Suprapubic skin (tissue), 4 donors: ENCODE data around the gene CD19. TPM values are rescaled to one million over a fixed set of nuclear protein-coding genes. Genes with fewer than 3 reads are reported as not detected.
A peak's percentile ranks its signal among the peaks of the same experiment; 100 is the strongest.
"Not testable (repeated sequence)": the region's sequence is repeated elsewhere in the genome, so short reads cannot be mapped to it uniquely, and the experiment has no call there.

Experiments
- DNase-seq, 2 donors: peaks; one replicate each; pipeline ENCODE4 v3.0.0-alpha.2; 2019; ENCODE audit warnings: low spot score in 2 of 2
- H3K27ac ChIP-seq: fragments of 200-600 bp; sonication (generic); one replicate; pipeline ENCODE4 v1.5.1; 2019
- H3K27me3 ChIP-seq: fragments of 200-600 bp; sonication (generic); one replicate; pipeline ENCODE4 v1.5.1; 2019
- H3K36me3 ChIP-seq: fragments of 200-600 bp; sonication (generic); one replicate; pipeline ENCODE4 v1.5.1; 2019
- H3K4me1 ChIP-seq: fragments of 200-600 bp; sonication (generic); one replicate; pipeline ENCODE4 v1.5.1; 2019
- H3K4me3 ChIP-seq: fragments of 200-600 bp; sonication (generic); one replicate; pipeline ENCODE4 v1.5.1; 2019; ENCODE audit warnings: mild to moderate bottlenecking
- H3K9me3 ChIP-seq: fragments of 200-600 bp; sonication (generic); one replicate; pipeline ENCODE4 v1.5.1; 2019
- EP300 ChIP-seq: sonication (generic); formaldehyde crosslinking; IDR thresholded peaks from one replicate; pipeline ENCODE4 v1.6.1; 2017; ENCODE audit warnings: antibody characterized with exemption
- POLR2A ChIP-seq, 2 donors: fragments of 450-650 bp; IDR thresholded peaks; one replicate each; pipeline ENCODE4 v1.6.1; 2017; ENCODE audit warnings: antibody characterized with exemption in 2 of 2, mild to moderate bottlenecking in 2 of 2, moderate library complexity in 2 of 2
- POLR2AphosphoS5 ChIP-seq, 3 donors: sonication (generic); formaldehyde crosslinking; IDR thresholded peaks; one replicate each; pipeline ENCODE4 v1.6.1; 2017; ENCODE audit warnings: antibody characterized with exemption in 3 of 3
- WGBS: methylation state at CpG from one replicate; pipeline ENCODE4 v1.1.5; 2018; 5-methylcytosine and 5-hydroxymethylcytosine counted together
- total RNA-seq, 4 donors: library from RNA; depleted of rRNA; stranded (reverse); fragments of >200 nt; gene quantifications; one replicate each; pipeline ENCODE4 v1.1.0, GENCODE V29; 2016
- TF ChIP-seq, protein P1 (sequence below), 2 donors: fragments of 200-600 bp in 1 of 2; fragments of 450-650 bp in 1 of 2; sonication (generic) in 1 of 2; IDR thresholded peaks; one replicate each; pipeline ENCODE4 v1.5.1; 2016 to 2019; ENCODE audit warnings: antibody characterized with exemption in 2 of 2, mild to moderate bottlenecking in 1 of 2, moderate library complexity in 1 of 2

Gene CD19
- total RNA-seq, 4 donors from 2014 or later, result 0.47 to 2.0 TPM; not detected in 2

DNA sequence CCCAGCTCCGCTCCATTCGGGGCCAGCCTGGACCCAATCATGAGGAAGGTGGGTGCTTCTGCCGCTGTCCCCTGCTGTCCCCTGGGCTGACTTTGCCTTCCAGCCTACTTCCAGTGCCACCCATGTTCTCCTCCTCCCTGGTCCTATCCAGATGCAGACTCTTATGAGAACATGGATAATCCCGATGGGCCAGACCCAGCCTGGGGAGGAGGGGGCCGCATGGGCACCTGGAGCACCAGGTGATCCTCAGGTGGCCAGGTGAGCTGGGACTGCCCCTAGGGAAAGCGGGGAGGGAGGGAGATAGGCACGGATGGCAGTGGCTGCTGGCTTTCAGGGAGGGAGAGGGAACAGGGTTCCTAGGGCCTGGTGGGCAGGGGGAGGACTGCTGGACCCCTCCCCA lies 7.0 kb downstream of the CD19 start:
- WGBS, result 80% methylated on average over 7 of the region's 7 CpGs
- TF ChIP-seq EP300 (no peak), POLR2AphosphoS5 (IDR thresholded peaks at IDR 0.05) (no peak), POLR2A (IDR thresholded peaks at IDR 0.05) (no peak)
- TF ChIP-seq, protein P1, sequence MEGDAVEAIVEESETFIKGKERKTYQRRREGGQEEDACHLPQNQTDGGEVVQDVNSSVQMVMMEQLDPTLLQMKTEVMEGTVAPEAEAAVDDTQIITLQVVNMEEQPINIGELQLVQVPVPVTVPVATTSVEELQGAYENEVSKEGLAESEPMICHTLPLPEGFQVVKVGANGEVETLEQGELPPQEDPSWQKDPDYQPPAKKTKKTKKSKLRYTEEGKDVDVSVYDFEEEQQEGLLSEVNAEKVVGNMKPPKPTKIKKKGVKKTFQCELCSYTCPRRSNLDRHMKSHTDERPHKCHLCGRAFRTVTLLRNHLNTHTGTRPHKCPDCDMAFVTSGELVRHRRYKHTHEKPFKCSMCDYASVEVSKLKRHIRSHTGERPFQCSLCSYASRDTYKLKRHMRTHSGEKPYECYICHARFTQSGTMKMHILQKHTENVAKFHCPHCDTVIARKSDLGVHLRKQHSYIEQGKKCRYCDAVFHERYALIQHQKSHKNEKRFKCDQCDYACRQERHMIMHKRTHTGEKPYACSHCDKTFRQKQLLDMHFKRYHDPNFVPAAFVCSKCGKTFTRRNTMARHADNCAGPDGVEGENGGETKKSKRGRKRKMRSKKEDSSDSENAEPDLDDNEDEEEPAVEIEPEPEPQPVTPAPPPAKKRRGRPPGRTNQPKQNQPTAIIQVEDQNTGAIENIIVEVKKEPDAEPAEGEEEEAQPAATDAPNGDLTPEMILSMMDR (IDR thresholded peaks at IDR 0.05), result no peak
- Histone ChIP-seq H3K9me3 (no peaks in the 10 kb centered on the region), H3K36me3 (no peaks in the 10 kb centered on the region), H3K27ac (no peak overlapping the region), H3K4me3 (no peak overlapping the region), H3K4me1 (peaks cover 3% of the 10 kb centered on the region), H3K27me3 (no peaks in the 10 kb centered on the region)
- no peak for DNase-seq

DNA sequence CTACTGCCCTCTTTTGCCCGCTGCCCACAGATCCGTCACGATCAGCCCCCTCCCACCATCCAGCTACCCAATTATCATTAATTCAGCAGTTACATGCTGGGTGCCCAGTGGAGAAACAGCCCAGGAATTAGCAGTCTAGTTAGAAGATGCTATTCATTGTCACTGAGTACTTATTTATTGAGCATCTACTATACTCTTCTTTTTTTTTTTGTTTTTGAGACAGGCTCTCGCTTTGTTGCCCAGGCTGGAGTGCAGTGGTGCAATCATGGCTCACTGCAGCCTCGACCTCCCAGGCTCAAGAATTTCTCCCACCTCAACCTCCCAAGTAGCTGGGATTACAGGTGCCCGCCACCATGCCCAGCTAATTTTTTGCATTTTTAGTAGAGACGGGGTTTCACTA lies 8.1 kb downstream of the CD19 start:
- not testable (repeated sequence) for H3K36me3 ChIP-seq, H3K4me3 ChIP-seq, H3K27me3 ChIP-seq, H3K4me1 ChIP-seq, DNase-seq, H3K9me3 ChIP-seq, H3K27ac ChIP-seq
- WGBS, result 89% methylated on average over 7 of the region's 7 CpGs

DNA sequence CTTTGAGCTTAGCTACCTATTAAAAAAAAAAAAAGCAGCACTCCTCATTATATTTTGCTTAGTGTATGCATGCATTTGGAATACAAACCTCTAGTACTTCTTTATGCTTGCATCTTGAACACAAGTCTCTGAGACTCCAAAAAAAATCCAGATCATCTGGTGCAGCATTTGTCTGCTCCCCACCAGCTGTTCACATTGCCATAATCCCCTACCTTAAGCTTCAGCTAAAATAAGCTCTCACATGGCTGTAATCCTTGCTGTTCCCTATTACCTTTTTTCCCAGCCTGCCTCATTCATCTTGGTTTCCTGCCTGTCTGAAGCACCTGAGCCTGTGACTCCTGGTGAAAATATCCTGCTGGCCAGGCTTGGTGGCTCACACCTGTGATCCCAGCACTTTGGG lies 11.5 kb downstream of the CD19 start:
- Histone ChIP-seq H3K27ac (no peak overlapping the region), H3K9me3 (no peaks in the 10 kb centered on the region), H3K4me1 (peaks cover 10% of the 10 kb centered on the region), H3K4me3 (no peak overlapping the region), H3K27me3 (no peaks in the 10 kb centered on the region), H3K36me3 (no peaks in the 10 kb centered on the region)
- no peak for TF ChIP-seq POLR2AphosphoS5 (IDR thresholded peaks at IDR 0.05)
- no peak for DNase-seq

DNA sequence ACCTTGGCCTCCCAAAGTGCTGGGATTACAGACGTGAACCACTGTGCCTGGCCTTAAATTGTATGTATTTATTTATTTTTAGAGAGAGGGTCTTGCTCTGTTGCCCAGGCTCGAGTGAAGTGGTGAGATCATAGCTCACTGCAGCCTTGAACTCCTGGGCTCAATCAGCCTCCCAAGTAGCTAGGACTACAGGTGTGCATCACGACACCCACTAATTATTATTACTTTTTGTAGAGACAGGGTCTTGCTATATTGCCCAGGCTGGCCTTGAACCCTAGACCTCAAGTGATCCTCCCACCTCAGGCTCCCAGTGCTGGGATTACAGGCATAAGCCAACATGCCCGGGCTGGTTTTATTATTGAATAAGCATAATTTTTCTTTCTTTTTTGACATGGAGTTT lies 14.9 kb downstream of the CD19 start:
- H3K9me3 ChIP-seq, result no peaks in the 10 kb centered on the region
- no peak overlapping the region for H3K4me3 ChIP-seq
- TF ChIP-seq POLR2A (IDR thresholded peaks at IDR 0.05), result no peak
- TF ChIP-seq, protein P1 (IDR thresholded peaks at IDR 0.05), result no peak
- TF ChIP-seq EP300, result no peak
- no peak for TF ChIP-seq POLR2AphosphoS5 (IDR thresholded peaks at IDR 0.05)
- DNase-seq, result no peak
- H3K36me3 ChIP-seq, result no peaks in the 10 kb centered on the region
- 72% methylated on average over 4 of the region's 4 CpGs for WGBS
- peaks cover 20% of the 10 kb centered on the region for H3K4me1 ChIP-seq
- H3K27ac ChIP-seq, result no peak overlapping the region
- H3K27me3 ChIP-seq, result no peaks in the 10 kb centered on the region

DNA sequence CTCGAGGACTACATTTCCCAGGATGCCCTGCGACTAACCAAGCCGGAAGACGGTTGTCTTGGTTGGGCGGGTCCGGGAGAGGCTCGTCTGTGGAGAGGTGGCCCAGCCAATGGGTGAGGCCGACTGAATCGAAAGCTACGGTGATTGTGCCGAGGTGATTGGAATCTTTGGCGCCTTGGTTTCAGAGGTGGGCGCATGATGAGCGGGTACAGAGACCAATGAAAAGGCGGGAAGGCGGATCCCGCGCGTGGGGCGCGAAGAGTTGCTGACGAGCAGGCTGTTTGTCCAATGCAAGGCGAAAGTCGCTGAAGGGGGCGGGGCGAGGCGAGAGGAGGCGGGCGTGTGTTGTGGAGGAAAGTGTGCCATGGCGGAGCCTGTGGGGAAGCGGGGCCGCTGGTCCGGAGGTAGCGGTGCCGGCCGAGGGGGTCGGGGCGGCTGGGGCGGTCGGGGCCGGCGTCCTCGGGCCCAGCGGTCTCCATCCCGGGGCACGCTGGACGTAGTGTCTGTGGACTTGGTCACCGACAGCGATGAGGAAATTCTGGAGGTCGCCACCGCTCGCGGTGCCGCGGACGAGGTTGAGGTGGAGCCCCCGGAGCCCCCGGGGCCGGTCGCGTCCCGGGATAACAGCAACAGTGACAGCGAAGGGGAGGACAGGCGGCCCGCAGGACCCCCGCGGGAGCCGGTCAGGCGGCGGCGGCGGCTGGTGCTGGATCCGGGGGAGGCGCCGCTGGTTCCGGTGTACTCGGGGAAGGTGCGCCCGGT lies 19.1 kb downstream of the CD19 start, which contains the start of gene NFATC2IP:
Gene NFATC2IP, plus strand, starts transcription at position 290 of the 762 bp plus-strand sequence. Its CDS starts 75 bp downstream, at position 365.
- Histone ChIP-seq H3K27ac (peak within 1 kb of the TSS; percentile 84), H3K4me1 (peaks cover 19% of the 10 kb centered on the region), H3K9me3 (no peaks in the 10 kb centered on the region), H3K4me3 (peak within 1 kb of the TSS; percentile 97), H3K27me3 (no peaks in the 10 kb centered on the region), H3K36me3 (peaks cover 27% of the 10 kb centered on the region)
- DNase-seq, result peak; percentile 100
- WGBS, result under 1% methylated on average over 44 of the region's 79 CpGs
- TF ChIP-seq POLR2A (IDR thresholded peaks at IDR 0.05), result no peak
- no peak for TF ChIP-seq EP300
- TF ChIP-seq POLR2AphosphoS5 (IDR thresholded peaks at IDR 0.05), result peak in 2 of 3 donors; percentile 14 to 88
- TF ChIP-seq, protein P1 (IDR thresholded peaks at IDR 0.05), result no peak

DNA sequence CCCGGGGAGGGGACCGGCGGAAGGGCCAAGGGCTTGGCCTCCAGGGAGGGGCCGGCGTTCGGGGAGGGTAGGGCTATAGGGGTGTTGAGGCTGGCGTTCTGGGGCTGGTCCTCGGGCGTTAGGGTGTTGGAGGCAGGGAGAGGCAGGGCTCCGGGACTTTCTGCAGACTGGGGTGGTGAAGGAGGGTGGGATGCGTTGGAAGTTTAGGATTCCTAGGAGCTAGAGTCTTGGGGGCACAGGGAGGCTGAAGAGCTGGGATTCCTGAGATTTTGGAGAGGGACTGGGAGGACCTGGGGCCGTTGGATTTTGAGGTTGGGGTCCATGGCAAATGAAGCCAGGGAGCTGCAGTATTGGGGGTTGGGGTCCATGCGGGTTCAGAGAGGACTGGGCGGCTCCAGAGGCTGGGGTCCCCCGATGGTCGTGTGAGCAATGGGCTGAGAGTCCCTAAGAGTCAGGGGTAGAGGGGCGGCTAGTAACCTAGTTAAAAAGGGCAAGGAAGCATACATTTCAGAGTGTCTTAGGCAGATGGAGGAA lies 19.7 kb downstream of the CD19 start:
- Histone ChIP-seq H3K9me3 (no peaks in the 10 kb centered on the region), H3K27me3 (no peaks in the 10 kb centered on the region), H3K4me3 (peak overlapping the region; percentile 97), H3K27ac (peak overlapping the region; percentile 84), H3K36me3 (peaks cover 33% of the 10 kb centered on the region), H3K4me1 (peaks cover 19% of the 10 kb centered on the region)
- no peak for DNase-seq
- 2% methylated on average over 17 of the region's 17 CpGs for WGBS
- TF ChIP-seq, protein P1 (IDR thresholded peaks at IDR 0.05), result no peak
- TF ChIP-seq POLR2A (IDR thresholded peaks at IDR 0.05) (no peak), POLR2AphosphoS5 (IDR thresholded peaks at IDR 0.05) (no peak), EP300 (no peak)
